Gastrocnemius medialis (tissue), 4 donors: ENCODE data around the gene KIAA0930.

ENCODE experiments used
- POLR2A ChIP-seq, 2 donors: fragments of 450-650 bp; IDR thresholded peaks; one replicate each; pipeline ENCODE4 v1.6.1; 2017; ENCODE audit warnings: antibody characterized with exemption in 2 of 2, mild to moderate bottlenecking in 2 of 2, moderate library complexity in 2 of 2
- TF ChIP-seq, protein P1 (sequence below), 5 experiments: fragments of 450-650 bp in 3 of 5; fragments of 200-600 bp in 2 of 5; sonication (generic) in 2 of 5; IDR thresholded peaks in 4 of 5; conservative IDR thresholded peaks in 1 of 5; 1 replicate in 4 of 5; 2 replicates in 1 of 5; pipeline ENCODE4 v1.5.1; 2016 to 2019; ENCODE audit warnings: antibody characterized with exemption in 5 of 5, mild to moderate bottlenecking in 3 of 5, moderate library complexity in 3 of 5

- TF ChIP-seq, protein P1, sequence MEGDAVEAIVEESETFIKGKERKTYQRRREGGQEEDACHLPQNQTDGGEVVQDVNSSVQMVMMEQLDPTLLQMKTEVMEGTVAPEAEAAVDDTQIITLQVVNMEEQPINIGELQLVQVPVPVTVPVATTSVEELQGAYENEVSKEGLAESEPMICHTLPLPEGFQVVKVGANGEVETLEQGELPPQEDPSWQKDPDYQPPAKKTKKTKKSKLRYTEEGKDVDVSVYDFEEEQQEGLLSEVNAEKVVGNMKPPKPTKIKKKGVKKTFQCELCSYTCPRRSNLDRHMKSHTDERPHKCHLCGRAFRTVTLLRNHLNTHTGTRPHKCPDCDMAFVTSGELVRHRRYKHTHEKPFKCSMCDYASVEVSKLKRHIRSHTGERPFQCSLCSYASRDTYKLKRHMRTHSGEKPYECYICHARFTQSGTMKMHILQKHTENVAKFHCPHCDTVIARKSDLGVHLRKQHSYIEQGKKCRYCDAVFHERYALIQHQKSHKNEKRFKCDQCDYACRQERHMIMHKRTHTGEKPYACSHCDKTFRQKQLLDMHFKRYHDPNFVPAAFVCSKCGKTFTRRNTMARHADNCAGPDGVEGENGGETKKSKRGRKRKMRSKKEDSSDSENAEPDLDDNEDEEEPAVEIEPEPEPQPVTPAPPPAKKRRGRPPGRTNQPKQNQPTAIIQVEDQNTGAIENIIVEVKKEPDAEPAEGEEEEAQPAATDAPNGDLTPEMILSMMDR (IDR thresholded peaks at IDR 0.05 in 4 of 5, conservative IDR thresholded peaks at IDR 0.05 in 1 of 5), result no peak
- no peak for TF ChIP-seq POLR2A (IDR thresholded peaks at IDR 0.05)
Measured at GRCh38 chr22:45224331-45224730, 16.4 kb downstream of the KIAA0930 start.
